ENCODE data around the gene HES1.
A peak's percentile ranks its signal among the peaks of the same experiment; 100 is the strongest.

The HES1 gene

DNA sequence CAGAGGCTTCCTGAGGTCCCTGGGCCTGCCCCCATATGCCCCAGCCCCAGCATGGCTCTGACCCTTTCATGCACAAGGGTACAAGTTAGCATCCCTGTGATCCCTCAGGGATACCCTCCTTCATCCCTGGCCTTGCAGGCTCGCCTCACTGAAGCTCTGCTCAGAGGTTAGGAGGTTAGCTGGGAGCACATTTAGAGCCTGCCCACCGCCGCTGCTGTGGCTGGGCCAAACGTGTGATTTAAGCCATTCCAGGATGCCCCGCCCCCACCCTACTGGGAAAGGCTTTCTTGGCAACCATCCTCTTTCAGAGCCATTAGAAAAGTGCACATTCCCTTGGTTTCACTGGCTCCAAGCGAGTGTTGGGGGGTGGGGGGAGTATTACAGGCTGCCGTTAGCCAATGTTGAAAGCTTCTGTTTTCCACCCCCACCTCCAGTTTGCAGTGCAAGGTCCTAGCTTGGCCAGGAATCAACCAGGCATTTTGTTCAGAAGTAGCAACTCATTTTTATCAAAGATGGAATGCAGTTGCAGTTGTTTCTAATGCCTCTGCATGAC, 6.3 kb upstream of the HES1 start:
- H3K36me3 ChIP-seq (ENCODE audit: control insufficient read depth, insufficient read depth, low read length): no peaks in the 10 kb centered on the region
- whole genome bisulfite sequencing, 2 experiments (ENCODE audit: insufficient coverage in 2 of 2): no CpG with 5 or more reads among the region's 7 CpGs
- peak overlapping the region; percentile 8 for H3K27ac ChIP-seq (ENCODE audit: low read depth, low read length, severe bottlenecking)
- H3K4me1 ChIP-seq (ENCODE audit: control insufficient read depth, insufficient read depth, low read length, poor library complexity, severe bottlenecking): peaks cover 39% of the 10 kb centered on the region
- no peaks in the 10 kb centered on the region for H3K9me3 ChIP-seq (ENCODE audit: control insufficient read depth, low read length)
- no peak overlapping the region for H3K4me3 ChIP-seq (ENCODE audit: extremely low read depth, insufficient read depth, low read length, poor library complexity, severe bottlenecking)

DNA sequence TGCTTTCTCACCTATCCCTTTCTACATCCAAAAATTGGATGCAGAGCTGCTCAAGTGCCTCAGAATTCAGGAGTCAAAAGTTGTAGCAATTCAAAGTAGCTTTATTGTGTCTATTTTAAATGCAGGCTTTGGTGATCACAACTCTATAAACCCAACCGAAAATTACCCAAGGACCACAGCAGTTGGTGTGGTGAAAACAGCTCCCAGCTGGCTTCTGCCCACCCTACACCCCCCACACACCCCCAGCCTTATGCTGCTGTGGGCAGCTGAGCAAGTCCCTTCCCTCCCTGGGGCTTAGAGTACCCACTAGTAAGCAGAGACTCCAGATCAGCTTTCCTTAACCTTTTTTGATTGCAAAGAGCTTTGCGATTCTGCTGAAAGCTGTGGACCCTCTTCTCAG, 5.8 kb upstream of the HES1 start:
- H3K4me3 ChIP-seq (ENCODE audit: extremely low read depth, insufficient read depth, low read length, poor library complexity, severe bottlenecking): no peak overlapping the region
- WGBS, 2 experiments (ENCODE audit: insufficient coverage in 2 of 2): 83 to 100% methylated on average over 1 of the region's 2 CpGs

DNA sequence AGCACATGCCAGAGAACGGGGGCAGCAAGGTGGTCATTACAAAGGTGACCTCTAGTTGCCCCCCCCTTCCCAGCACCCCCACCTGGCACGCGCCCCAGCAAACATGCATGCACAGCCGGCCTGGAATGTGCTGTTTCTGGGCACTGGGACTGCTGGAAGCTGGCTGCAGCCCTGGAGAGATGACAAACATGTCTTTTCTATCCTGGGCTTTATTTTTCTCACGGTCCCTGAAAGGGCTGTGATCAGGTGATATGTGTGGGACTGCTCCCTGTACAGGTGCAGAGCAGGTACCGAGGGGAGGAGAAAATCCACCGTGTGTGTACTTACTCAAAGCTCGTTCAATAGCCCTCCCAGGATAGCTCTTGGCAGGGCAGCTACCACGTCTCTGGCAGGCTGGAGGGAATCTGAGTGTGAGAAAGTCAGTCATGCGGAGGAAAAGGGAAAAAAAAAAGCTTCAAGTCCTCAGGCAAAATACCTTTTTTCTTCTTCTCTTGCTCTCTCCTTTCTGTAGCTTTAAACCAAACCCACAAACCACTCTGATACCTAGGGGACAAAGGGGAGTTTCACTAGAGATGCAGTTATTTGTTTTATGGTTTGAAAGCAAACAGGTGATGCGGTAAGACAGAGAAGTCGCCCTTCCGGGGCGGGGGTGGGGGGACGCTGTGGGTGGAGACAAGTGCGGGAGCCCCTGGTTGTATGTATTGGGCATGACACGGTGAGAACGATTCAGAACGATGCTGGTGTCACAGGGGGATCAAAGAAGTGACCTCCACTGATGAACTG, 5.0 kb upstream of the HES1 start:
- Histone ChIP-seq H3K27ac (ENCODE audit: low read depth, low read length, severe bottlenecking) (no peak overlapping the region), H3K9me3 (ENCODE audit: control insufficient read depth, low read length) (no peaks in the 10 kb centered on the region), H3K4me3 (ENCODE audit: extremely low read depth, insufficient read depth, low read length, poor library complexity, severe bottlenecking) (no peak overlapping the region), H3K4me1 (ENCODE audit: control insufficient read depth, insufficient read depth, low read length, poor library complexity, severe bottlenecking) (peaks cover 43% of the 10 kb centered on the region), H3K36me3 (ENCODE audit: control insufficient read depth, insufficient read depth, low read length) (no peaks in the 10 kb centered on the region)
- WGBS, 2 experiments (ENCODE audit: insufficient coverage in 2 of 2): 29 to 35% methylated on average over 12 to 18 of the region's 19 CpGs

More for the DNA sequence above, 5.8 kb upstream of the HES1 start:
- peaks cover 39% of the 10 kb centered on the region for H3K4me1 ChIP-seq (ENCODE audit: control insufficient read depth, insufficient read depth, low read length, poor library complexity, severe bottlenecking)
- no peaks in the 10 kb centered on the region for H3K36me3 ChIP-seq (ENCODE audit: control insufficient read depth, insufficient read depth, low read length)
- no peaks in the 10 kb centered on the region for H3K9me3 ChIP-seq (ENCODE audit: control insufficient read depth, low read length)
- H3K27ac ChIP-seq (ENCODE audit: low read depth, low read length, severe bottlenecking): peak overlapping the region; percentile 8

DNA sequence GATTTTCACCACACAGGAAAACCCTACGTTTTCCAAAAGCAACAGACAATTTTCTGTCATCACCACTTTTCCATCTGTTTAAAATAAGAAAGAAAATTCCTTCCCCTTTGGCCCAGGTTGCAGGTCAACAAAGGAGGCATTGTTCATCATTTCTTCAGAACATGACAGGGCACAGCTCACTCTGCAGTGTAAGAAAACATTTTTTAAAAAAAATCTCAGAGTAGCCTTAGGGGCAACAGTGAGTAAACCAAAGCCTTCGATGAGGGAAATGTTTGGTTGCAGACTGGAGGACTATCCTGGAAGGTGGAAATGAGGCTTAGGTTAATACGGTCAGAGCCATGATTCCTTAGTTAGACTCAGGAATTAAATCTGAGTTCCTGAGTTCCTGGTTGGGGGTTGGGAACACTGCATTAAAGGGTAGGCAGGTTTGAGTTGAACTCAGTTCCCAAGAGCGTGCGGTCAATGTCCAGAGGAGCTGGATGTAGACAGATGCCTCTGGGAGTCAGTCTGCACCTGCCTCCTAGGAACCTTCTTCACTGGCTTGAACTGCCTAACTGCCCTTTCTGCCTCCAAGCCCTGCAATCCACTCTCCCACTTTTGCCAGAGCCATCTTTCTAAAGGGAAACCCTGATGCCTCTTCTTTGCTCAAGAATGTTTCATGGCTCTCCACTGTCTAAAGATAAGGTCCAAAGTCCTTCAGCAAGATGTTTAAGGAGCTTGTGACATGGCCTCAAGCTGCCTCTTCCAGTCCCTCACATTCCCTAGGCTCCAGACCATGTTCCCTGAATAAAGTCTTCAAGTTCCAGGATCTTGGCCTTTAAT, 3.3 kb upstream of the HES1 start:
- WGBS, 2 experiments (ENCODE audit: insufficient coverage in 2 of 2): 60 to 62% methylated on average over 5 of the region's 5 CpGs
- H3K9me3 ChIP-seq (ENCODE audit: control insufficient read depth, low read length): no peaks in the 10 kb centered on the region
- no peaks in the 10 kb centered on the region for H3K36me3 ChIP-seq (ENCODE audit: control insufficient read depth, insufficient read depth, low read length)
- peaks cover 43% of the 10 kb centered on the region for H3K4me1 ChIP-seq (ENCODE audit: control insufficient read depth, insufficient read depth, low read length, poor library complexity, severe bottlenecking)
- no peak overlapping the region for H3K4me3 ChIP-seq (ENCODE audit: extremely low read depth, insufficient read depth, low read length, poor library complexity, severe bottlenecking)
- no peak overlapping the region for H3K27ac ChIP-seq (ENCODE audit: low read depth, low read length, severe bottlenecking)

DNA sequence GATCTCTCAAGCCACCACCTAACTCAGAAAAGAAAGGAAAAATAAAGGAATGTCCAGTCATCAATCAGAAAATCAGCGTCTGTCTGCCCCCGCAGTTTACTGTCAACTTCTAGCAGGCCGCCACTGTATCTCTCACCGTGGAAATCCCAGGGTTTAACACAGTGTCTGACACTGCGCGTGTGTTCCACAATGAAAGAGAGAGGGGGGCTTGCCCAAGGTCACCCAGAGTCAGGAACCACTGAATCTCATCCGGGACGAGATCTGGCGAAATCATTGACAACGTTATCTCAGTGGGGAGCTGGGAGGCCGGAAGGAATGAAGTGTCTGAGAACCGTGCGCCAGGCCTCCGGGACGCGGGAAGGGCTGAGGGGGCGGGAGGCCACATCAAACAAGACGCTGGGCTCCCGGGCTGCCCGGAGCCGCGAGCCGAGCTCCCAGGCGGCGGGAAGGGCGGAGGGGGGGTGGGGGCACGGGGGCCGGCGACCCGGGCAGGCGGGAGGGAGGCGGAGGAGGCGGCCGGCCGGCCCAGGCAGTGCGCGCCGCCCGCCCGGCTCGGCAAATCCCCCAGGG, 2.2 kb upstream of the HES1 start:
- Histone ChIP-seq H3K4me3 (ENCODE audit: extremely low read depth, insufficient read depth, low read length, poor library complexity, severe bottlenecking) (no peak overlapping the region), H3K27ac (ENCODE audit: low read depth, low read length, severe bottlenecking) (peak overlapping the region; percentile 88), H3K9me3 (ENCODE audit: control insufficient read depth, low read length) (no peaks in the 10 kb centered on the region), H3K36me3 (ENCODE audit: control insufficient read depth, insufficient read depth, low read length) (no peaks in the 10 kb centered on the region), H3K4me1 (ENCODE audit: control insufficient read depth, insufficient read depth, low read length, poor library complexity, severe bottlenecking) (peaks cover 43% of the 10 kb centered on the region)
- 6 to 14% methylated on average over 12 to 23 of the region's 41 CpGs for WGBS, 2 experiments (ENCODE audit: insufficient coverage in 2 of 2)

DNA sequence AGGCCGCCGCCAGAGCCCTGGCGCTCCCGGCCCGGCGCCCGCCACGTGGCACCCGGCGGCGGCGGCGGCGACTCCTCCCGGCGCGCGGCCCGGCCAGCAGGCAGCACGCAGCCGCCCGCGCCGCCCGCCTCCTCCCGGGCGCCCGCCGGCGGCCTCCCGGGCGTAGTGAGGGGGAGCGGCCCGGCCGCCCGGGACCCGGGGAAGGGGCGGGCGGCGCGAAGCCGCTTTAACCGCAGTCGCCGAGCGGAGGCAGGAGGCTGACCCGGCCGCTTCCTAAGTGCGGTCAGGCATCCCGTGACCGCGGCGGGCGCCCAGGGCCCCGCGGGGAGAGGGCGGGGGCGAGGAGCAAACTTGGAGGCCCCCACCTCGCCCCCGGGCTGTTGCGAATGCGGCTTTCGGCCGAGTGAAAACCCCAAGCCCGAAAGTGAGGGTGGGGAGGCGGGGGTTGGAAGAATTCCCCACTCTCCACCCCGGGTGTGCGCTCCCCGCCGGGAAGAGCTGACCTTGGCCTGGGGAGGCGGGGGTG, 1.7 kb upstream of the HES1 start:
- Histone ChIP-seq H3K4me1 (ENCODE audit: control insufficient read depth, insufficient read depth, low read length, poor library complexity, severe bottlenecking) (peaks cover 43% of the 10 kb centered on the region), H3K4me3 (ENCODE audit: extremely low read depth, insufficient read depth, low read length, poor library complexity, severe bottlenecking) (peak overlapping the region; percentile 41), H3K36me3 (ENCODE audit: control insufficient read depth, insufficient read depth, low read length) (no peaks in the 10 kb centered on the region), H3K9me3 (ENCODE audit: control insufficient read depth, low read length) (no peaks in the 10 kb centered on the region), H3K27ac (ENCODE audit: low read depth, low read length, severe bottlenecking) (peak overlapping the region; percentile 99)
- WGBS, 2 experiments (ENCODE audit: insufficient coverage in 2 of 2): 1% methylated on average over 47 to 48 of the region's 71 CpGs

DNA sequence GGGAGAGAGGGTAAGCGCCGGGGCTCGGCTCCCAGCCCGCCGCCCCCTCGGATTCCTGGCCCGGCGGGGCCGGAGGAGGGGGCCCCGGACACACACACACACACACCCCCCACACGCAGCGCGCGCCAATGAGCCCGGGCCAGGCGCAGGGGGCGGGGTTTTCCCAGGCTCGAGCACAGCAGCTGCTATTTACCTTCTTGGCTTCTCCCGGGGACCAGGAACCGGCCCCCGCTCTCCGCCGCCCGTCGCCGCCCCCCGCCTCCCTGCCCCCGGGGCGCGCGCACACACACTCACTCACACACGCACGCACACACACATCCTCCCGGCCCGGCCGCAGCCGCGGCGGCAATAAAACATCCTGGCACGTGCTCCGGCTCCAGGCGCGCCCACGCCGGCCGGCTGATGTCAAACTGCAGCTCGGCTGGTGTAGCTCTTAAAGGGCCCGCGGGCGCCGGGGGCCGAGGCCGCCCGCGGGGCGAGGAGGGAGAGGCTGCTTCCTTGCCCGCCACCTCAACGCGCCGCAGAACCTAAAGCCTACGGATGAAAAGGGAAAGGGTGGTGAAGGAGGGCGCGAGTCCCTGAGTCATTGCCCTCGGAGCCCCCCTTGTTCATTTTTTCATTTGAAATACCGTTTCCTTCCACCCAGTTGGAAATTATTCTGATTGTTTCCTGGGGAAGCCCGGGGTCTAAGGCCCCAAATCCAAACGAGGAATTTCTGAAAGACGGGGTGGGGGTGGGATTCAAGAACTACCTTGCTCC, 1.0 kb upstream of the HES1 start:
- 0 to 1% methylated on average over 10 to 46 of the region's 68 CpGs for WGBS, 2 experiments (ENCODE audit: insufficient coverage in 2 of 2)
- peaks cover 44% of the 10 kb centered on the region for H3K4me1 ChIP-seq (ENCODE audit: control insufficient read depth, insufficient read depth, low read length, poor library complexity, severe bottlenecking)
- no peaks in the 10 kb centered on the region for H3K9me3 ChIP-seq (ENCODE audit: control insufficient read depth, low read length)
- H3K4me3 ChIP-seq (ENCODE audit: extremely low read depth, insufficient read depth, low read length, poor library complexity, severe bottlenecking): peak overlapping the region; percentile 41
- H3K36me3 ChIP-seq (ENCODE audit: control insufficient read depth, insufficient read depth, low read length): no peaks in the 10 kb centered on the region
- H3K27ac ChIP-seq (ENCODE audit: low read depth, low read length, severe bottlenecking): peak overlapping the region; percentile 99

DNA sequence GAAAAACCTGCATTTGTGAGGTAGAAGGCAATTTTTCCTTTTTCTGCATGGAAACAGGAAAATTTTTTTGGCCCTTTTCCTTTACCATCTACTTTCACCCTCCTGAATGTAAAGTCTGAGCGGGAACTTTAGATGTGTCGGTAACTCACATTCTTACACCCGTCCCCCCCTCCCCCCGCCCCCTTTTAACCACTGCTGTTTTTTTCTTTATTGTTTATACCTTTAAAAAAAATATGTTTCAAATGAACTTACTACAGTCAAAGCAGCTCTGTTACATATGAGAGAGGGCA, 487 bp upstream of the HES1 start:
- peak overlapping the region; percentile 99 for H3K27ac ChIP-seq (ENCODE audit: low read depth, low read length, severe bottlenecking)
- peaks cover 43% of the 10 kb centered on the region for H3K4me1 ChIP-seq (ENCODE audit: control insufficient read depth, insufficient read depth, low read length, poor library complexity, severe bottlenecking)
- no CpG with 5 or more reads among the region's 4 CpGs for WGBS, 2 experiments (ENCODE audit: insufficient coverage in 2 of 2)
- no peaks in the 10 kb centered on the region for H3K9me3 ChIP-seq (ENCODE audit: control insufficient read depth, low read length)
- H3K36me3 ChIP-seq (ENCODE audit: control insufficient read depth, insufficient read depth, low read length): no peaks in the 10 kb centered on the region
- H3K4me3 ChIP-seq (ENCODE audit: extremely low read depth, insufficient read depth, low read length, poor library complexity, severe bottlenecking): peak overlapping the region; percentile 41

DNA sequence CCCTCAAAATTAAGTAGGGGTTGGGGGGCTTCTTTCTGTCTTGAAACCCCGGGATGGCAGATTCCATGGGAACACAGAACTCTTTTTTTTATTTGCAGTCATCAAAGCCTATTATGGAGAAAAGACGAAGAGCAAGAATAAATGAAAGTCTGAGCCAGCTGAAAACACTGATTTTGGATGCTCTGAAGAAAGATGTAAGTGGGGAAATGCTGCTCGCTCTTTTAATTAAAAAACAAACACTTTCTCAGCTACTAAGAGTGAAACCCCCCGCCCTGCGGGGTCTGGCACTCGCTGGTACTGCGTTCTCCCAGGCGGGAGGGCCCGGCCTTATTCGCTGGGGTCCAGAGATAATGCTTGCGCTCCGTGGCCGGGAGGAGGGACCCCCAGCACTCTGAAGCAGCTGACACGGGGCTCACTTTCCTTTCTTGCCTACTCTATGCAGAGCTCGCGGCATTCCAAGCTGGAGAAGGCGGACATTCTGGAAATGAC, 615 bp downstream of the HES1 start:
- Histone ChIP-seq H3K4me1 (ENCODE audit: control insufficient read depth, insufficient read depth, low read length, poor library complexity, severe bottlenecking) (peaks cover 32% of the 10 kb centered on the region), H3K27ac (ENCODE audit: low read depth, low read length, severe bottlenecking) (peak overlapping the region; percentile 88)

DNA sequence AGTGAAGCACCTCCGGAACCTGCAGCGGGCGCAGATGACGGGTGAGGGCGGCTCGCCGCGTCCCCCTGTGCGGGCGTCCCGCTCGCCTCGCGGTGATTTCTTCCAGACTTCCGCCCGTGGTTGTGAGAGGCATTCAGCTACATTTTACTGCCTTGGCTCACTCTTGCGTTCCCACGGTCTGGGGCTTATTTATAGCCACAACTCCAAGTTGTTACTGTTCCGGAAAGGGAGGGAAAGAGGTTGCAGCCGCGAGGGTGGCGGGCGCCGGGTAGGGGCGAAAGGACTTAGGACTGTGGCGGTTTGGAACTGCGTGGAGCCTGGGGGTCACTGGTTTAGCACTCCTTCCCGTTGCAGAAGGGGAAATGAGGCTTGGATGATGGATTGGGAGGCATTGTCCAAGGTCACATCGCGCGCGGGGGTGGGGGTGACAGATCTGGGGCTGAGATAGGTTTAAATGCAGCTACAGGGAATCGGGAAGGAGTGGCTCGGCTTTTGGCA, 1.1 kb downstream of the HES1 start:
- Histone ChIP-seq H3K4me3 (ENCODE audit: extremely low read depth, insufficient read depth, low read length, poor library complexity, severe bottlenecking) (peak overlapping the region; percentile 75), H3K4me1 (ENCODE audit: control insufficient read depth, insufficient read depth, low read length, poor library complexity, severe bottlenecking) (peaks cover 28% of the 10 kb centered on the region), H3K36me3 (ENCODE audit: control insufficient read depth, insufficient read depth, low read length) (no peaks in the 10 kb centered on the region), H3K9me3 (ENCODE audit: control insufficient read depth, low read length) (no peaks in the 10 kb centered on the region), H3K27ac (ENCODE audit: low read depth, low read length, severe bottlenecking) (peak overlapping the region; percentile 88)
- 0% methylated on average over 24 to 29 of the region's 34 CpGs for WGBS, 2 experiments (ENCODE audit: insufficient coverage in 2 of 2)

More for the DNA sequence above, 615 bp downstream of the HES1 start:
- Histone ChIP-seq H3K4me3 (ENCODE audit: extremely low read depth, insufficient read depth, low read length, poor library complexity, severe bottlenecking) (peak overlapping the region; percentile 75), H3K9me3 (ENCODE audit: control insufficient read depth, low read length) (no peaks in the 10 kb centered on the region), H3K36me3 (ENCODE audit: control insufficient read depth, insufficient read depth, low read length) (no peaks in the 10 kb centered on the region)
- WGBS, 2 experiments (ENCODE audit: insufficient coverage in 2 of 2): 0% methylated on average over 13 to 14 of the region's 17 CpGs

All from mesodermal cell (in vitro differentiated cells).